Trophoblast cell (in vitro differentiated cells and primary cell): ENCODE data around the gene RBFA. TPM values are rescaled to one million over a fixed set of nuclear protein-coding genes. Genes with fewer than 3 reads are reported as not detected.

ENCODE experiments used
- DNase-seq, 2 donors: peaks; one replicate each; pipeline ENCODE4 v3.0.0-alpha.2; 2016
- H2AFZ ChIP-seq: 2 replicates; pipeline ENCODE4 v1.6.1; 2013; ENCODE audit warnings: low read length, moderate library complexity, mild to moderate bottlenecking; ENCODE audit not compliant: insufficient read depth, poor library complexity
- H2AK5ac ChIP-seq: 2 replicates; pipeline ENCODE4 v1.6.1; 2013; ENCODE audit warnings: mild to moderate bottlenecking, low read length
- H2BK120ac ChIP-seq: 2 replicates; pipeline ENCODE4 v1.6.1; 2013; ENCODE audit warnings: low read length, mild to moderate bottlenecking, moderate library complexity; ENCODE audit not compliant: insufficient read depth, poor library complexity
- H2BK12ac ChIP-seq: 2 replicates; pipeline ENCODE4 v1.6.1; 2013; ENCODE audit warnings: mild to moderate bottlenecking, low read length, moderate library complexity
- H2BK5ac ChIP-seq: 2 replicates; pipeline ENCODE4 v1.6.1; 2013; ENCODE audit warnings: low read length, low read depth, moderate library complexity, mild to moderate bottlenecking; ENCODE audit not compliant: poor library complexity
- H3K14ac ChIP-seq: 2 replicates; pipeline ENCODE4 v1.6.1; 2013; ENCODE audit warnings: mild to moderate bottlenecking, low read length
- H3K18ac ChIP-seq: 2 replicates; pipeline ENCODE4 v1.6.1; 2013; ENCODE audit warnings: mild to moderate bottlenecking, low read length
- H3K23ac ChIP-seq: 2 replicates; pipeline ENCODE4 v1.6.1; 2013; ENCODE audit warnings: low read length
- H3K27ac ChIP-seq: 2 replicates; pipeline ENCODE4 v1.5.1; 2013; ENCODE audit warnings: low read depth, mild to moderate bottlenecking, inconsistent platforms, low read length, moderate library complexity
- H3K27me3 ChIP-seq: 2 replicates; pipeline ENCODE4 v1.6.1; 2013; ENCODE audit warnings: inconsistent platforms, mild to moderate bottlenecking, low read length, moderate library complexity; ENCODE audit not compliant: insufficient read depth
- H3K36me3 ChIP-seq, 2 experiments: 1 replicate in 1 of 2; 2 replicates in 1 of 2; pipeline ENCODE4 v1.6.1; 2013; ENCODE audit warnings: low read length in 2 of 2, mild to moderate bottlenecking in 2 of 2, moderate library complexity in 1 of 2; ENCODE audit not compliant: insufficient read depth in 2 of 2, control insufficient read depth in 1 of 2
- H3K4ac ChIP-seq: 2 replicates; pipeline ENCODE4 v1.6.1; 2013; ENCODE audit warnings: low read depth, mild to moderate bottlenecking, low read length, moderate library complexity
- H3K4me1 ChIP-seq, 2 experiments: 1 replicate in 1 of 2; 2 replicates in 1 of 2; pipeline ENCODE4 v1.6.1; 2013; ENCODE audit warnings: low read length in 2 of 2, mild to moderate bottlenecking in 2 of 2, moderate library complexity in 1 of 2; ENCODE audit not compliant: insufficient read depth in 2 of 2, control insufficient read depth in 1 of 2
- H3K4me2 ChIP-seq: 2 replicates; pipeline ENCODE4 v1.6.1; 2013; ENCODE audit warnings: inconsistent platforms, mild to moderate bottlenecking, low read length, moderate library complexity
- H3K4me3 ChIP-seq: 2 replicates; pipeline ENCODE4 v1.5.1; 2013; ENCODE audit warnings: mild to moderate bottlenecking, low read depth, low read length, inconsistent platforms
- H3K79me1 ChIP-seq: one replicate; pipeline ENCODE4 v1.6.1; 2013; ENCODE audit warnings: low read length
- H3K79me2 ChIP-seq: 2 replicates; pipeline ENCODE4 v1.6.1; 2013; ENCODE audit warnings: low read length, mild to moderate bottlenecking; ENCODE audit not compliant: control insufficient read depth, insufficient read depth, poor library complexity
- H3K9ac ChIP-seq: 2 replicates; pipeline ENCODE4 v1.6.1; 2013; ENCODE audit warnings: mild to moderate bottlenecking, low read length
- H3K9me3 ChIP-seq: 2 replicates; pipeline ENCODE4 v1.6.1; 2013; ENCODE audit warnings: low read depth, mild to moderate bottlenecking, control low read depth, inconsistent platforms, low read length; ENCODE audit not compliant: insufficient read depth
- H4K12ac ChIP-seq: 2 replicates; pipeline ENCODE4 v1.6.1; 2013; ENCODE audit warnings: low read depth, mild to moderate bottlenecking, low read length, moderate library complexity
- H4K8ac ChIP-seq: 2 replicates; pipeline ENCODE4 v1.6.1; 2013; ENCODE audit warnings: low read depth, mild to moderate bottlenecking, low read length, moderate library complexity
- H4K91ac ChIP-seq: one replicate; pipeline ENCODE4 v1.6.1; 2013; ENCODE audit warnings: low read depth, mild to moderate bottlenecking, low read length, moderate library complexity
- WGBS: extraction: QIAGEN DNeasy Blood & Tissue Kit; methylation state at CpG from one replicate; pipeline ENCODE4 v1.1.7; 2013; ENCODE audit warnings: missing lambda C conversion rate; ENCODE audit not compliant: insufficient read length, insufficient coverage; ENCODE audit errors: extremely low coverage; 5-methylcytosine and 5-hydroxymethylcytosine counted together
- polyA plus RNA-seq: library from polyadenylated mRNA; stranded (reverse); fragments of 200-250 nt; gene quantifications from 2 replicates; pipeline ENCODE4 v1.2.3, GENCODE V29; 2013

The RBFA gene
- 18.6 and 19.1 TPM in 2 replicates for polyA plus RNA-seq

GRCh38 chr18:80034068-80034851, at the start of gene RBFA:
Gene RBFA (plus strand): TSS chr18:80034434. CDS start chr18:80034496, 62 bp downstream.
- Histone ChIP-seq H3K18ac (peak within 1 kb of the TSS; percentile 79), H4K8ac (peak within 1 kb of the TSS; percentile 81), H2BK120ac (peak within 1 kb of the TSS; percentile 64), H3K4me3 (peak within 1 kb of the TSS; percentile 84), H4K12ac (peak within 1 kb of the TSS; percentile 45), H3K4ac (peak within 1 kb of the TSS; percentile 53), H3K79me2 (peaks cover 8% of the 10 kb centered on the region), H3K36me3 (peaks cover 4 to 10% of the 10 kb centered on the region in 2 experiments), H3K27ac (peak within 1 kb of the TSS; percentile 84), H3K27me3 (no peaks in the 10 kb centered on the region), H2BK5ac (peak within 1 kb of the TSS; percentile 70), H2AK5ac (peak within 1 kb of the TSS; percentile 13), H4K91ac (peak within 1 kb of the TSS; percentile 70), H2BK12ac (no peak within 1 kb of the TSS), H2AFZ (peak within 1 kb of the TSS; percentile 92), H3K9ac (peak within 1 kb of the TSS; percentile 73), H3K23ac (no peak within 1 kb of the TSS), H3K4me1 (peaks cover 8% of the 10 kb centered on the region in 2 experiments), H3K4me2 (peak within 1 kb of the TSS; percentile 72), H3K14ac (peak within 1 kb of the TSS; percentile 77), H3K9me3 (peaks cover 2% of the 10 kb centered on the region), H3K79me1 (peaks cover 9% of the 10 kb centered on the region)
- no CpG with 5 or more reads among the region's 99 CpGs for WGBS
- DNase-seq = peak; percentile 97 to 98

DNA sequence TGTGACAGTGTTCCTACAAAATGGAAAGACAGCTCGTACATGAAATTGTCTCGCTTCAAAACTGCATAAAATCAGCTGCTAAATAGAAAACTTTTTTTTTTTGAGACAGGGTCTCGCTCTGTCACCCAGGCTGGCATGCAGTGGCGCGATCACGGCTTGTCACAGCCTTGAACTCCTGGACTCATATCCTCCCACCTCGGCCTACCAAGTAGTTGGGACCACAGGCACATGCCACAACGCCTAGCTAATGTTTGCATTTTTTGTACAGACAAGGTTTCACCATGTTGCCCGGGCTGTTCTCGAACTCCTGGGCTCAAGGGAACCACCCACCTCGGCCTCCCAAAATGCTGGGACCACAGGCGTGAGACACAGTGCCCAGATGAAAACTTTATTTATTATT, 49.1 kb upstream of the RBFA start:
- no peak overlapping the region for H3K9ac ChIP-seq
- H3K27me3 ChIP-seq = no peaks in the 10 kb centered on the region
- no peak overlapping the region for H4K8ac ChIP-seq
- no peak overlapping the region for H4K91ac ChIP-seq
- peaks cover 28% of the 10 kb centered on the region for H3K79me2 ChIP-seq
- no CpG with 5 or more reads among the region's 12 CpGs for WGBS
- H3K4me1 ChIP-seq = peaks cover 3 to 5% of the 10 kb centered on the region in 2 experiments
- H2BK12ac ChIP-seq = no peak overlapping the region
- no peak overlapping the region for H3K18ac ChIP-seq
- no peak overlapping the region for H4K12ac ChIP-seq
- H2BK120ac ChIP-seq = no peak overlapping the region
- no peak overlapping the region for H2AFZ ChIP-seq
- H3K36me3 ChIP-seq = peaks cover 13 to 23% of the 10 kb centered on the region in 2 experiments
- no peak overlapping the region for H2BK5ac ChIP-seq
- H3K4me2 ChIP-seq = no peak overlapping the region
- peaks cover 12% of the 10 kb centered on the region for H3K79me1 ChIP-seq
- H3K27ac ChIP-seq = no peak overlapping the region
- no peak for DNase-seq
- H3K14ac ChIP-seq = no peak overlapping the region
- no peak overlapping the region for H3K4me3 ChIP-seq
- H3K23ac ChIP-seq = no peak overlapping the region
- peaks cover 1% of the 10 kb centered on the region for H3K9me3 ChIP-seq
- no peak overlapping the region for H2AK5ac ChIP-seq
- H3K4ac ChIP-seq = peak overlapping the region; percentile 58

- WGBS = no CpG with 5 or more reads among the region's 7 CpGs
- H3K79me2 ChIP-seq = peaks cover 26% of the 10 kb centered on the region
- no peak overlapping the region for H2BK120ac ChIP-seq
- no peak overlapping the region for H4K8ac ChIP-seq
- H3K14ac ChIP-seq = no peak overlapping the region
- H3K4me1 ChIP-seq = peaks cover 3 to 5% of the 10 kb centered on the region in 2 experiments
- DNase-seq = no peak
- H3K23ac ChIP-seq = no peak overlapping the region
- peaks cover 13 to 21% of the 10 kb centered on the region in 2 experiments for H3K36me3 ChIP-seq
- no peak overlapping the region for H4K12ac ChIP-seq
- H3K4ac ChIP-seq = peak overlapping the region; percentile 81
- peaks cover 1% of the 10 kb centered on the region for H3K9me3 ChIP-seq
- H3K18ac ChIP-seq = no peak overlapping the region
- no peak overlapping the region for H2AK5ac ChIP-seq
- peaks cover 12% of the 10 kb centered on the region for H3K79me1 ChIP-seq
- no peak overlapping the region for H2BK5ac ChIP-seq
- peak overlapping the region; percentile 12 for H3K9ac ChIP-seq
- no peak overlapping the region for H3K4me3 ChIP-seq
- no peak overlapping the region for H4K91ac ChIP-seq
- no peak overlapping the region for H2AFZ ChIP-seq
- no peak overlapping the region for H2BK12ac ChIP-seq
- peak overlapping the region; percentile 18 for H3K4me2 ChIP-seq
- H3K27ac ChIP-seq = no peak overlapping the region
- H3K27me3 ChIP-seq = no peaks in the 10 kb centered on the region
Measured at GRCh38 chr18:79986726-79987125, 47.5 kb upstream of the RBFA start.

- WGBS = no CpG with 5 or more reads among the region's 6 CpGs
- Histone ChIP-seq H4K12ac (no peak overlapping the region), H2AFZ (no peak overlapping the region), H3K79me1 (peaks cover 12% of the 10 kb centered on the region), H3K4me2 (peak overlapping the region; percentile 85), H3K27ac (no peak overlapping the region), H3K4me1 (peaks cover 3 to 5% of the 10 kb centered on the region in 2 experiments), H3K36me3 (peaks cover 10 to 21% of the 10 kb centered on the region in 2 experiments), H2AK5ac (no peak overlapping the region), H2BK5ac (no peak overlapping the region), H3K23ac (no peak overlapping the region), H3K27me3 (no peaks in the 10 kb centered on the region), H3K79me2 (peaks cover 20% of the 10 kb centered on the region), H2BK12ac (no peak overlapping the region), H4K91ac (no peak overlapping the region), H3K9me3 (peaks cover 1% of the 10 kb centered on the region), H3K14ac (no peak overlapping the region), H3K18ac (no peak overlapping the region), H3K9ac (no peak overlapping the region), H4K8ac (no peak overlapping the region), H2BK120ac (no peak overlapping the region), H3K4ac (peak overlapping the region; percentile 71), H3K4me3 (no peak overlapping the region)
- peak in 1 of 2 donors; percentile 18 for DNase-seq
Measured at GRCh38 chr18:79987566-79987965, 46.7 kb upstream of the RBFA start.
